Cardiac muscle cell (in vitro differentiated cells and primary cell): ENCODE data around the gene ODF4. TPM values are rescaled to one million over a fixed set of nuclear protein-coding genes. Genes with fewer than 3 reads are reported as not detected.

Source experiments
- DNase-seq, 2 donors: peaks; one replicate each; pipeline versions ENCODE4 v3.0.0 to v3.0.0-alpha.2; 2010 to 2017; ENCODE audit warnings: low read depth in 1 of 2, low spot score in 1 of 2
- H3K27ac ChIP-seq: fragments of 200-600 bp; sonication (generic); 2 replicates; pipeline ENCODE4 v1.5.1; 2016
- H3K27me3 ChIP-seq: fragments of 200-600 bp; sonication (generic); 2 replicates; pipeline ENCODE4 v1.6.0; 2016; ENCODE audit warnings: control low read depth
- H3K36me3 ChIP-seq: fragments of 200-600 bp; sonication (generic); 2 replicates; pipeline ENCODE4 v1.5.1; 2016; ENCODE audit warnings: control low read depth
- H3K4me1 ChIP-seq: fragments of 200-600 bp; sonication (generic); 2 replicates; pipeline ENCODE4 v1.8.1; 2017; ENCODE audit warnings: low read depth, mild to moderate bottlenecking, mixed run types
- H3K4me3 ChIP-seq: fragments of 200-600 bp; sonication (generic); 2 replicates; pipeline ENCODE4 v1.5.1; 2016; ENCODE audit warnings: mild to moderate bottlenecking
- H3K9me3 ChIP-seq: fragments of 200-600 bp; sonication (generic); 2 replicates; pipeline ENCODE4 v1.5.1; 2017; ENCODE audit warnings: low read depth, mild to moderate bottlenecking, control low read depth
- polyA plus RNA-seq: library from polyadenylated mRNA; unstranded; fragments of >200 nt; fragmentation: Nextera tagmentation; extraction: Ambion mirVana; gene quantifications from 2 replicates; pipeline ENCODE4 v1.2.1, GENCODE V29; 2016
- total RNA-seq: library from RNA; depleted of rRNA; stranded (reverse); fragments of >200 nt; gene quantifications from 2 replicates; pipeline ENCODE4 v1.2.3, GENCODE V29; 2016
- TF ChIP-seq, protein P1 (sequence below): IDR thresholded peaks from 2 replicates; pipeline ENCODE4 v1.5.1; 2012; ENCODE audit warnings: low read depth, mild to moderate bottlenecking, low read length

Gene ODF4
- total and polyA plus RNA-seq, 2 experiments from 2014 or later, result not detected

DNA sequence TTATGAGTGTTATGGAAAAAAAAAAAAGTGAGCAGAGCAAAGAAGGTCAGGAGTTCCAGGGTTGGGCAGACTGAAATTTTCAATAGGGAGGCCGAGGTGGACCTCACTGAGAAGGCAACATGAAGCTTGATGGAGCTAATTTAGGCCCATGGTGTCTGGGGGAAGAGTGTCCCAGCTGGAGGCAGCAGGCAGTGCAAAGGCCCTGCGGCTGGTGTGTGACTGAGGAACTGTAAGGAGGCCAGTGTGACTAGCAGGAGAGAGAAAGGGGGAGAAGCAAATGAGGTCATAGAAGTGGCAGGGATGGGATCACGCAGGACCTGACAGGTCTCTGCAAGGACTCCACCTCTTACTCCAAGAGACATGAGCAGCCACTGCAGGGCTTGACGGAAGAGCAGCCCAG, 19.4 kb upstream of the ODF4 start:
- DNase-seq, result no peak
- H3K27me3 ChIP-seq, result peaks cover 23% of the 10 kb centered on the region
- no peak overlapping the region for H3K4me3 ChIP-seq
- no peaks in the 10 kb centered on the region for H3K9me3 ChIP-seq
- peaks cover 4% of the 10 kb centered on the region for H3K4me1 ChIP-seq
- H3K27ac ChIP-seq, result no peak overlapping the region
- TF ChIP-seq, protein P1, sequence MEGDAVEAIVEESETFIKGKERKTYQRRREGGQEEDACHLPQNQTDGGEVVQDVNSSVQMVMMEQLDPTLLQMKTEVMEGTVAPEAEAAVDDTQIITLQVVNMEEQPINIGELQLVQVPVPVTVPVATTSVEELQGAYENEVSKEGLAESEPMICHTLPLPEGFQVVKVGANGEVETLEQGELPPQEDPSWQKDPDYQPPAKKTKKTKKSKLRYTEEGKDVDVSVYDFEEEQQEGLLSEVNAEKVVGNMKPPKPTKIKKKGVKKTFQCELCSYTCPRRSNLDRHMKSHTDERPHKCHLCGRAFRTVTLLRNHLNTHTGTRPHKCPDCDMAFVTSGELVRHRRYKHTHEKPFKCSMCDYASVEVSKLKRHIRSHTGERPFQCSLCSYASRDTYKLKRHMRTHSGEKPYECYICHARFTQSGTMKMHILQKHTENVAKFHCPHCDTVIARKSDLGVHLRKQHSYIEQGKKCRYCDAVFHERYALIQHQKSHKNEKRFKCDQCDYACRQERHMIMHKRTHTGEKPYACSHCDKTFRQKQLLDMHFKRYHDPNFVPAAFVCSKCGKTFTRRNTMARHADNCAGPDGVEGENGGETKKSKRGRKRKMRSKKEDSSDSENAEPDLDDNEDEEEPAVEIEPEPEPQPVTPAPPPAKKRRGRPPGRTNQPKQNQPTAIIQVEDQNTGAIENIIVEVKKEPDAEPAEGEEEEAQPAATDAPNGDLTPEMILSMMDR, result no peak
- H3K36me3 ChIP-seq, result no peaks in the 10 kb centered on the region

DNA sequence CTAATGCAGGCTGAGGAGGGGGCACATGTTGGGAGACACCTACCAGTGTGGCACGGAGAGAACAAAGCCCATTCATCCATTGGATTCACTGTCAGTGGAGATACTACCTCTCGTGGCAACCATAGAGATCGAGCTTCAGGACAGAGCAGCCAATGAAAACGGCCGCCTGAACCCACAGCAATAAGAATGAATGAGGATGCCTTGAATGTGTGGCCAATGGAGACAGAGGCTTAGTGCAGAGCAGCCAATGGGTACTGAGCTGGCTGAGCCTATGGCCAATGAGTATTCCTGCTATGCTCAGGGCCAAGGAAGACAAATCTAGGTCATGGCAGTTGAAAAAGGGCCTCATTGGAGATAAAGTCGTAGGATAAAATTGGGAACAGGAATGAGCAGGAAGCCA, 18.6 kb upstream of the ODF4 start:
- Histone ChIP-seq H3K36me3 (no peaks in the 10 kb centered on the region), H3K27ac (no peak overlapping the region), H3K27me3 (peaks cover 16% of the 10 kb centered on the region), H3K9me3 (no peaks in the 10 kb centered on the region), H3K4me1 (no peaks in the 10 kb centered on the region), H3K4me3 (no peak overlapping the region)
- TF ChIP-seq, protein P1, result no peak
- no peak for DNase-seq

DNA sequence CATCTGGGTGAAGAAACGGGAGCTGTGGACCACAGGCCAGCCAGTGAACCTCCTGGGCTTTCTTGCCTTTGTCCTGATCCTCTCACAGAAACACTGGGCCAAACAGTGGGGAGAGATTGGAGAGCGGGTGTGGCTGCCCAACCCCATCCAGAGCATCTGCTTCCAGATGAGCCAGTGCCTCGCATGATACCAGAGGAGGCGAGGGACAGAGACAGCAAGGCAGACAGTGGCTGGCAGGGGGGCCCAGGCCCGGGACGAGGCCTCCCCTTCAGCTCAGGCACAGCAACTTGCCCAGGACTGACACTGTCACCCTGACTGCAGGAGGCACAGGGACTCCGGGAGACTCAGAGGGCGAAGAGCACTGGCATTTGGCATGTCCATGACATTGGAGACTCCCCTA, 17.6 kb upstream of the ODF4 start:
- Histone ChIP-seq H3K4me1 (no peaks in the 10 kb centered on the region), H3K27ac (no peak overlapping the region), H3K4me3 (no peak overlapping the region), H3K27me3 (peaks cover 5% of the 10 kb centered on the region), H3K9me3 (no peaks in the 10 kb centered on the region), H3K36me3 (no peaks in the 10 kb centered on the region)
- DNase-seq, result no peak
- TF ChIP-seq, protein P1, result no peak

DNA sequence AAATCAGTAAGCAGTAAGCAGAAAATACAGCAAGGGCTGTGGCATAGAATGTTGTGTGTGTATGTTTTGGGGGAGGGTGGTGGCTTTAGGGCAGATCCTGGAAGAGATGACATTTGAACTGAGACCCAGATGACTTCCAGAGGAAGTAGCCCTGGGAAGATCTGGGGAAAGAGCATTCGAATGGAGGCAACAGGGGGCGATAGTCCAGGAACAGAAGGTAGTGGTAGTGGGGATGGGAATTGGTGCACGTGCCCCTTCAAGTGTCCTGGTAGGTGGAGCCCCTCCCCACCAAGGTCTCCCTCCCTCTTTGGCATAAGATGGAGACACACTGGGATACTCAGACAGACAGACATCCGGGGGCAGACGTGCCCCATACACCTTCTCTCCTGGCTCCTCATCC, 15.5 kb upstream of the ODF4 start:
- H3K4me3 ChIP-seq, result no peak overlapping the region
- DNase-seq, result no peak

DNA sequence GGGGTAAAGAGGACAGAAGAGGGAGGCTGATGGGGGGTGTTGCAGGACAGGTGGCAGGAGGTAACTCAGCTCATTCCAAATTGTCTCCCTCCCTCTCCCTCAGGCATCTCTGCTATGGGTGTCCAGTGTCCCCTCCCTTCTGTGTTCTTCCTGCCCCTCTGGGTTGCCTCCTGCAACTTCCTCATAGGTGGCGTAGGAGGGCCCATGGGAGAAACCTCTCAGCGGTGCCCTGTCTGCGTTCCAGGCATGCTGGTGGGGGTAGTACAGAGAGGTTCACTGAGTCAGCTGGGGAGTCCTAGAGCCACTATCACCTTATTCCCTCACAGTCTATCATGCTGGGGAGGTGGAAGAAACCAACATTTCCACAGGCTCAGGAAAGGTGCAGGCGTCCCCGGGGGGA, 14.7 kb upstream of the ODF4 start:
- Histone ChIP-seq H3K9me3 (no peaks in the 10 kb centered on the region), H3K36me3 (no peaks in the 10 kb centered on the region), H3K4me3 (no peak overlapping the region), H3K4me1 (no peaks in the 10 kb centered on the region), H3K27ac (no peak overlapping the region), H3K27me3 (no peaks in the 10 kb centered on the region)
- no peak for DNase-seq
- TF ChIP-seq, protein P1, result no peak

More for the DNA sequence above, 15.5 kb upstream of the ODF4 start:
- no peaks in the 10 kb centered on the region for H3K9me3 ChIP-seq
- H3K36me3 ChIP-seq, result no peaks in the 10 kb centered on the region
- H3K4me1 ChIP-seq, result no peaks in the 10 kb centered on the region
- H3K27ac ChIP-seq, result no peak overlapping the region
- TF ChIP-seq, protein P1, result no peak
- no peaks in the 10 kb centered on the region for H3K27me3 ChIP-seq
